Fibroblast of skin of back (primary cell): Measurements from ENCODE around the gene PTPN23. TPM values are rescaled to one million over a fixed set of nuclear protein-coding genes. Genes with fewer than 3 reads are reported as not detected.
"Not testable (repeated sequence)": the region's sequence is repeated elsewhere in the genome, so short reads cannot be mapped to it uniquely, and the experiment has no call there.

Source experiments
- DNase-seq: peaks from one replicate; pipeline ENCODE4 v3.0.0-alpha.2; 2013
- polyA plus RNA-seq, 2 experiments: library from polyadenylated mRNA; unstranded; fragments of 120-200 nt; gene quantifications; one replicate each; pipeline ENCODE4 v1.2.1, GENCODE V29; 2013; ENCODE audit not compliant: insufficient read length in 2 of 2

PTPN23 gene
- polyA plus RNA-seq (2013, experiment 1 of 2; ENCODE audit: insufficient read length), result 31.0 TPM
- polyA plus RNA-seq (2013, experiment 2 of 2; ENCODE audit: insufficient read length), result 27.7 TPM

DNA sequence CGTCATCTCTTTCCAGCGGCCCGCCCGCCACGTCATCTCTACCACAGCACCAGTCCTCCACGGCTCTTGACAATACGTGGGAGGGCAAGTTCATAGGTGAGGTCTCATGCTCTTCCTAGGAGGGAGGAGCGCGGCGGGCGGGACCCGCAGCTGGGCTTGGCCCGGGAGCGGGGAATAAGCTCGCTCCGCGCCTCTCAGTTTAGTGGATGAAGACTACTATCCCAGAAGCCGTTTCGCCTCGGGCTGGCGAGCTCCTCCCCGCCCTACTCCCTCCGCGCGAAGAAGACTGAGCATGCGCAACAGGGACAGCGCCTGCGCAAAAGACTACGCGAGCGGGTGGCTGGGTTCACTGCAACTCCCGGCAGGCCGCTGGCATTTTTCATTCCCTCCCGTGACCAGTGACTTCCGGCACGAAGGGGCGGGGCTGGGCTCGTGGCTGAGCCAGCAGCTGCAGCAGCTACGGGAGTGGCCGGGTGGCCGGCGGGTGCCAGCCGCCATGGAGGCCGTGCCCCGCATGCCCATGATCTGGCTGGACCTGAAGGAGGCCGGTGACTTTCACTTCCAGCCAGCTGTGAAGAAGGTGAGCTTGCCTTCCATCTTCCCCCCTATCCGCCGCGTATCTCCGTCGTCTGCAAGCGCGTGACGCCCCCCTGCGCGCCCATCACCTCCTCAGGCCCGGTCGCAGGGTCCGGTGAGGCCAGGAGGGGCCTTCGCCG lies at the start of gene PTPN23:
Gene PTPN23, plus strand, starts transcription at position 421 of the 716 bp plus-strand sequence. Its CDS starts 76 bp downstream, at position 497.
- peak; percentile 99 for DNase-seq

GRCh38 chr3:47333907-47334306 lies 46.9 kb upstream of the PTPN23 start:
- DNase-seq, result no peak

DNA sequence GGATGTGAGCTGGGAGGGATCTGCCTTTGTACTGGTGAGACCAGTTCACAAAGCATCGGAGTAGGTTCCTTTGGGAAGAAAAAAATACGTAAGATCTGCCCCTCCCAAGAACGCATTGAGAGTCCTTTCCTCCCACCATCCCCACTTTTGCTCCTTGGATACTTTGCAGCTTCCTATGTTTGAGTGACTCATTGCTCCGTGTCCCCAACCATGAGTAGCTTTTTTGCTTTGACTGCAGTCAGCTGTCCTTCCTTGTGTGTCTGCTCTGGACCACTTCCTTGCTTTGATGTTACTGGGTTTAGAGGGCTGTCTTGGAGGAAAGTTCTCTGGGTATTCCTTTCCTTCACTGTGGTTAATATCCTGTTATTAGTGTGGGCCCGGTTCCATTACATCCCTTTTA lies 43.2 kb upstream of the PTPN23 start:
- no peak for DNase-seq

- DNase-seq, result no peak
Measured at GRCh38 chr3:47339951-47340350, 40.9 kb upstream of the PTPN23 start.

GRCh38 chr3:47340866-47341265 lies 40.0 kb upstream of the PTPN23 start:
- DNase-seq, result no peak

DNA sequence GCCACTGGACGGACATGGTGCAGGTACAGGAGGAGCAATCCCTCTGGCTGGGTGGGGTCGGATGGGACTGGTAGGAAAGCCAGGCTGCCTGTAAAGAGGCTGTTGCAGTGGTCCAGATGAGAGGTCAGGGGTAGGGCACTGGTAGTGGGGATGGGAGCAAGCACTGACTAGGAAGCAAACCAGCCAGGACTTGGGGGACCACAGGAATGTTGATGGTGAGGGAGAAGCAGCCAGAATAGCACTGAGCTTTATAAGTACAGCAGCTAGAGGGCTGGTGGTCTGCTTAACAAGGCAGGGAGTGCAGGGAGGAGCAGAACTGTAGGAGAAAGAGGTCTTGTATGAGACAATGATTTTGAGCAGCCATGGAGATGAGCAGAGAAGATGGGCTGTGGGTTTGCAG lies 38.7 kb upstream of the PTPN23 start:
- no peak for DNase-seq

GRCh38 chr3:47342812-47343211 lies 38.0 kb upstream of the PTPN23 start:
- DNase-seq, result no peak

- DNase-seq, result no peak
Measured at GRCh38 chr3:47343471-47343971, 37.3 kb upstream of the PTPN23 start.

DNA sequence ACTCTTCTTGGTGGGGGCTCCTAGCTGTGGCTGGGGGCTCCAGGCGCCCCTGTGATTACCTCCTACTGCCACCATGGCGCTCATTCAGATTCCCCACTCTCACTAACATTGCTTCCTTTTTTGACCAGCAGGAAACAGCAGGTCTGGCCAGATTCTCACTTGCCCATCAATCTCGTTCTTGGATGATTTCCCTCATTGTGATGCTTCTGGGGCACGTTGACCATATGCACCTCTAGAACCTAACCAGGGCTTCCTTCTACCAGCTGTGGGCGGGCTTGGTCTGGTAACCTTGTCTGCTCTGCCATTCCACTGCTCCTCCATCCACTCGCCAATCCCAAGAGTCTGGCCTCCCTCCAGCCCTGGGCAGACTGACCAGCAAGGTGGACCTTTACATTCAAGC lies 35.9 kb upstream of the PTPN23 start:
- DNase-seq, result no peak

DNA sequence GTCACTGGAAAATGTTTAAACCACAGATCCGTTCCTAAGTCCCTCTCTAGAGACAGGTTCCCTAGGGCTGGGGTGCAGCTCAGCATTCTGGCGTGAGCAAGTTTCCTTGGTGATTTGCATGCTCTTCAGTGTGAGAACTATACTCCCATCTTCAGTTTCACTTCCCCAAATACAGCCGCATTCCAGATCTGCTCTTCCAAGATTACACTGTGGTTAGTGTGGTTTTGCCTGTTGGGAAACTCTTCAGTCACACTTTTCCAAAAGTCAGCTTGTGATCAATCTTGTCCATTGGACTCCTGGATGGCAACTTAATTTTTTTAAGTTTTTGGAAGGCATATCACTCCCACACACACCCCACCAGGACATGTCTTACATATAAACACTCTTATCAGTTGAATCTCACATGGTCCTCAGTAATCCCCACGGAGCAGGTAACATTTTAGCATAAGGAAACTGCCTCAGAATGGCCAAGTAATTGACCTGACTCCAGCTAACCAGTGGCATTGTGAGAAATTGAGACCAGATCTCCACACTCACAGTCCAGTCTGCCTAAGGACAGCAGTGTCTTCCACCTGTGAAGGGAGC lies 33.5 kb upstream of the PTPN23 start:
- peak; percentile 53 for DNase-seq

GRCh38 chr3:47348411-47349154 lies 32.2 kb upstream of the PTPN23 start:
- DNase-seq, result no peak

DNA sequence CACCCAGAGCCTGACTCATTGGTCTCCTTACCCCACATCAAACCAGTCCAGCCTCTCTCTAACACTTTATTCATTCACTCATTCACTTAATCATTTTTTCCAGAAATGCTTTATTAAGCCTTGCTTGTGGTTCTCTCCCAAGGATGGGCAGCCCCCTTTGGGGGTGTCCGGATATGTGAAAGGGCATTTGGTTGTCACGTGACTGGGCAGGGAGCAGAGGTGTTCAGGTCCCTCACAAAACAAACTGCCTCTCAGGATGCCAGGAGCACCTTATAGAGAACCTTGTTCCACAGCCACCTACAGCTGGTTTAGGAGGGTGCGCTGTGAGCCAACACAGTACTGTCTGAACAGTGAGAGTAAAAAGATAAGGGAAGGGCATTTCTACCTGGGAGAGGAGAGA lies 25.8 kb upstream of the PTPN23 start:
- no peak for DNase-seq

GRCh38 chr3:47356201-47356600 lies 24.6 kb upstream of the PTPN23 start:
- DNase-seq, result no peak

DNA sequence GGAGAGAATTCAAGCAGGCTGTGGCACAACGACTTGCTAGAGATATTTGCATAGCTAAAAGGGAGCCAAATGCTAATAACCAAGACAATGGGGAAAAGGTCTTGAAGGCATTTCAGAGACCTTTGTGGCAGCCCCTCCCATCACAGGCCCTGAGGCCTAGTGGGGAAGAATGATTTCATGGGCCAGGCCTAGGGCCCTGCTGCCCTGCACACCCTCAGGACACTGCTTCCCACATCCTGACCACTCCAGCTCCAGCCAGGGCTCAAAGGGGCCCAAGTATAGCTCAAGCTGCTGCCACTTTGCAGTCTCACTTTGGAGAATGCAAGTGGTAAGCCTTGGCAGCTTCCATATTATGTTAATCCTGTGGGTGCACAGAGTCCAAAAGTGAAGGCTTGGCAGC lies 21.5 kb upstream of the PTPN23 start:
- DNase-seq, result no peak

DNA sequence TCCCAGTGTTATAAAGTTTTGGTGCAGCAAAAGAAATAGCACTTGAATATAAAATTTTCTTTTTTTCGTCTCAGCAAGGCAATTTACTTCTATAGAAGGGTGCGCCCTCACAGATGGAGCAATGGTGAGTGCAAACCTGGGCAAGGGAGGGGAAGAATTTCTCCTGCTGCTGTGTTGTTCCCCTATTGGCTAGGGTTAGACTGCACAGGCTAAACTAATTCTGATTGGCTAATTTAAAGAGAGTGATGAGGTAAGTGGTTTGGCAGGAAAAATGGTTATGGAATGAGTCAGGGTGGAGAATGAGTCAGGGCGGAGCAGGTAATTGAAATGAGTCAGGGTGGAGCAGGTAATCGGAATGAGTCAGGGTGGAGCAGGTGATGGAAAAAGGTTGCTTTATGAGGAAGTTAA lies 20.7 kb upstream of the PTPN23 start:
- not testable (repeated sequence) for DNase-seq

GRCh38 chr3:47362701-47363100 lies 18.1 kb upstream of the PTPN23 start:
- DNase-seq, result no peak

DNA sequence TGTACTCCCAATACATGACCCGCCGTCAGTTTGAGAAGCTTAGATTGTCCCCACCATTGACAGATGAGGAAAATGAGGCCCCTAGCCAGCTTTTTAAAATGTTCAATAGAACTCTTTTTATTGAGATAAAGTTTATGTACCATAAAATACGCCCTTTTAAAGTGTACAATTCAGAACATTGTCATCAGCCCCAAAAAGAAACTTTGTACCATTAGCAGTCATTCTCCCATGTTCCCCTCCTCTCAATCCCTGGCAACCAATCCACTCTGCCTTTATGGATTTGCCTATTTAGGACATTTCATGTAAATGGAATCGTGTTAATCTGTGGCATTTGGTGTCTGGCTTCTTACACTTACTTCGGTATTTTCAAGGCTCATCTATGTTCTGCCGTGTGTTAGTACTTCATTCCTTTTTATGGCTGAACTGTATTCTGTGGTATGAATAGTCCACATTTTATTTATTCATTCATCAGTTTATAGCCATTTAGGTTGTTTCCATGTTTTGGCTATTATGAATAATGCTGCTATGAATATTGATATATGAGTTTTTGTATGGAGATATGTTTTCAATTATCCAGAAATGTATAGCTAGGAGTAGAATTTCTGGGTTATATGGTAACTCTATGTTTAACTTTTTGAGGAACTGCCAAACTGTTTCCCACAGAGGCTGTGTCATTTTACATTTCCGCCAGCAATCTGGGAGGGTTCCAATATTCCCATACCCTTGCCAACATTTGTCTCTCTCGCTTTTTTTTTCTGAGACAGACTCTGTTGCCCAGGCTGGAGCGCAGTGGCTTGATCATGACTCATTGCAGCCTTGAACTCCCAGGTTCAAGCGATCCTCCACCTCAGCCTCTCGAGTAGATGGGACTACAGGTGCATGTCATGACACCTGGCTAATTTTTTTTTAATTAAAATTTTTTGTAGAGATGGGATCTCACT lies 15.3 kb upstream of the PTPN23 start:
- peak; percentile 86 for DNase-seq

- no peak for DNase-seq
Measured at GRCh38 chr3:47366833-47367232, 14.0 kb upstream of the PTPN23 start.

DNA sequence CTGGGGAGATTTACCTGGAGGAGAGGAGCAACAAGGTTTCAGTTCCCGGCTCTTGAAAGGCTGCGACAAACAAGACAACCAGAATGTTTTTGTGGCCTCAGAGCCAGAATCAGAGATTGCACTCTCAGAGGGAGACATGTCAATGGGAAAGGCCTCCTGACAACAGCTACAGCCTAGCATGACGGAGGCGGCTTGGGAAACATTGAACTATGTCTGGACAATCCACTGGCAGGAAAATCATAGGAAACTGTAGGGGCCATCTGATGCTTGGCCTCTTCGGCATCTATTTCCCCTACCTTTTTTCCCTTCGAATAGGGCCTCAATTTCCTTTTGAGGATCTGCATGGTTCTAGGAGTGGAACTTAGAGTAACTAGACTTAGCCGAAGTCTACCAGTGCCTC lies 13.2 kb upstream of the PTPN23 start:
- no peak for DNase-seq

GRCh38 chr3:47370020-47370419 lies 10.8 kb upstream of the PTPN23 start:
- DNase-seq, result not testable (repeated sequence)

GRCh38 chr3:47370887-47371697 lies 9.7 kb upstream of the PTPN23 start:
- DNase-seq, result peak; percentile 14
